Measurements from ENCODE around the gene SSX2IP. TPM values are rescaled to one million over a fixed set of nuclear protein-coding genes. Genes with fewer than 3 reads are reported as not detected.

The SSX2IP gene, protein sequence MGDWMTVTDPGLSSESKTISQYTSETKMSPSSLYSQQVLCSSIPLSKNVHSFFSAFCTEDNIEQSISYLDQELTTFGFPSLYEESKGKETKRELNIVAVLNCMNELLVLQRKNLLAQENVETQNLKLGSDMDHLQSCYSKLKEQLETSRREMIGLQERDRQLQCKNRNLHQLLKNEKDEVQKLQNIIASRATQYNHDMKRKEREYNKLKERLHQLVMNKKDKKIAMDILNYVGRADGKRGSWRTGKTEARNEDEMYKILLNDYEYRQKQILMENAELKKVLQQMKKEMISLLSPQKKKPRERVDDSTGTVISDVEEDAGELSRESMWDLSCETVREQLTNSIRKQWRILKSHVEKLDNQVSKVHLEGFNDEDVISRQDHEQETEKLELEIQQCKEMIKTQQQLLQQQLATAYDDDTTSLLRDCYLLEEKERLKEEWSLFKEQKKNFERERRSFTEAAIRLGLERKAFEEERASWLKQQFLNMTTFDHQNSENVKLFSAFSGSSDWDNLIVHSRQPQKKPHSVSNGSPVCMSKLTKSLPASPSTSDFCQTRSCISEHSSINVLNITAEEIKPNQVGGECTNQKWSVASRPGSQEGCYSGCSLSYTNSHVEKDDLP
- total RNA-seq = 10 to 100 TPM in 1 of 6 donors, 1 to 10 TPM in 5; 2.1 to 15.0 (median 5.4) TPM

DNA sequence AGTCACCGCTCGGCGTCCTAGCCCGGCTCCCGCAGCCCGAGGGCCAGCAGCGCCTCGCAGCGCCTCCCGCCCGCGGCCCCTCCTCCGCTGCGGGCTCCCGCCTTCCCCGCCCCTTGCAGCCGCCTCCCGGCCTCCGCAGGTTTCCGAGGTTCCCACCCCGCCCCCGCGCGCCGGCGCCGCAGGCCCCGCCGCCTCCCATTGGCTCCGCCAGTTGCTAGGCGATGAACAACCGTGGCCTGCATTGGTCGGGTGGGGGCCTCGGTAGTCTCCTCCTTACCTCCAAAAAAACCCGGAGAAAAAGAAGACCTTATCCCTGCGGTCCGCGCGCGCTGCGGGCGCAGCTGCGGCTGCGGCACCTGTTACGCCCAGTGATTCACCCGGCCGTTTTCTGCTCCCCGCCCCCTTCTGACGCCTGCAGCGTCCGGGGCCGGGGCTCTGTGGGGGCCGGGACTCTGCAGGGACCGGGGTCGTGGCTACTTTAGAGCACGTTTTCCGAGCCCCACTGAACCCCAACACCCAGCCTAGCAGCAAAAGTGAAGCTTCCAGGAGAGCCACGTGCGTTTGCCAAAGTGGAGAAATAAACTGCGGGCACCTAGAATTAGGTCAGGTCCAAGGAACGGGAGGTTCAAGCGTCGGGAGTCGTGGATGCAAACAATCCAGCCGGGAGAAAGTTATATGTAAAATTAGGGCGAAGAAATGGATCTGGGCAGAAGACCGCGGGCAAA lies at the start of gene SSX2IP:
SSX2IP (minus strand) TSS at position 65 of the 725 bp plus-strand sequence. CDS start 19,242 bp downstream, outside the sequence.
- Histone ChIP-seq H3K4me3 (peak within 1 kb of the TSS; percentile 83 to 94 (median 89)), H3K27me3 (no peaks in the 10 kb centered on the region), H3K36me3 (no peaks in the 10 kb centered on the region), H3K27ac (peak within 1 kb of the TSS; percentile 71 to 90 (median 80)), H3K9me3 (no peaks in the 10 kb centered on the region), H3K4me1 (peaks cover 0 to 22% (median 8%) of the 10 kb centered on the region in 4 donors)
- DNase-seq = peak; percentile 96 to 99
- WGBS, 2 donors = 0 to 1% methylated on average over 12 to 66 of the region's 68 CpGs
- peak; percentile 98 to 99 for ATAC-seq (ENCODE audit: low FRiP score in 2 of 2)
- TF ChIP-seq POLR2A (IDR thresholded peaks at IDR 0.05) (peak in 1 of 4 donors; percentile 54), POLR2AphosphoS5 (IDR thresholded peaks at IDR 0.05) (peak in 1 of 2 donors; percentile 61), CTCF (IDR thresholded peaks at IDR 0.05) (no peak), EP300 (IDR thresholded peaks at IDR 0.05) (no peak)

DNA sequence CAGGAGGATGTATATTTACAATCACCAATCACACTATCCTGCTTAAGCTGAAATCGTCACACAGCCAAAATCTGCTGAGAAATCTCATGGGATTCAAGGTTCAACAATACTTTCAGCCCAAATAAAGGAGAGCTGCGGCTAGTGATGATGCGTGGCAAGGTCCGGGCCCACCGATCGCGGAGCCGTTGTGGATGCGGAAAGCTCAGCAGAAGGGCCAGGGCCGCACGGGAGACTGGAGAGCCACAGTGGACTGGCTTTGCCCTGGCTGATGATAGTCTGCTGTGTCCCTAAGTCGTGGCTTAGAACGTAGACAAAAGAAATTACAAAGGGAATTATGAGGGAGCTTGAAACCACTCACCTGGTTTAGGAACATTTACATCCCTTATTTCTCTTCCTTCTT lies 48.0 kb upstream of the SSX2IP start:
- H3K9me3 ChIP-seq = no peaks in the 10 kb centered on the region
- ATAC-seq (ENCODE audit: low FRiP score in 2 of 2) (no peak), DNase-seq (peak in 1 of 2 donors; percentile 55)
- no peaks in the 10 kb centered on the region for H3K27me3 ChIP-seq
- no peak overlapping the region for H3K4me3 ChIP-seq
- no peaks in the 10 kb centered on the region for H3K36me3 ChIP-seq
- no peak overlapping the region for H3K27ac ChIP-seq
- no peaks in the 10 kb centered on the region for H3K4me1 ChIP-seq
- TF ChIP-seq EP300 (IDR thresholded peaks at IDR 0.05) (no peak), CTCF (IDR thresholded peaks at IDR 0.05) (no peak), POLR2A (IDR thresholded peaks at IDR 0.05) (no peak), POLR2AphosphoS5 (IDR thresholded peaks at IDR 0.05) (no peak)
- 96% methylated on average over 13 of the region's 13 CpGs for WGBS, 2 donors

DNA sequence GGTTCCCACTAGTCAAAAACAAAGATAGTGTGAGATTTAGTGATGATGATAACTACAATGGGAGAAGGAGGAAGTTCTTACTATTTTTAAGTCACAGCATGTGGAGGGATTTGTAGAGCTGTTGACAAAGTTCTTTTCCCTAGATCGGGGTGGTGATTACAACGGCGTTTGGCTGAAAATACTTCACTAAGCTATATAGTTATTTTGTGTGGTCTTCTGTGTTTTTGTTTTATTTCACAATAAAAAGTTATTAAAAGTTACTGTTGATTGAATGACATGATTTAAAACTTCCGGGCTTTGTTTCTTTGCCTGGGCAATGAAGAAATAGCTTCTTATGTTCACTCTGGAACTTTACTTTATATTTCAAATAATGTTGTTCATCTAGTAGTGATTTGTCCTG lies 47.3 kb upstream of the SSX2IP start:
- TF ChIP-seq POLR2A (IDR thresholded peaks at IDR 0.05) (no peak), CTCF (IDR thresholded peaks at IDR 0.05) (no peak), EP300 (IDR thresholded peaks at IDR 0.05) (no peak), POLR2AphosphoS5 (IDR thresholded peaks at IDR 0.05) (no peak)
- DNase-seq (no peak), ATAC-seq (ENCODE audit: low FRiP score in 2 of 2) (no peak)
- Histone ChIP-seq H3K36me3 (no peaks in the 10 kb centered on the region), H3K9me3 (no peaks in the 10 kb centered on the region), H3K4me3 (no peak overlapping the region), H3K27ac (no peak overlapping the region), H3K27me3 (no peaks in the 10 kb centered on the region), H3K4me1 (no peaks in the 10 kb centered on the region)
- 57 to 60% methylated on average over 4 of the region's 4 CpGs for WGBS, 2 donors

- TF ChIP-seq EP300 (IDR thresholded peaks at IDR 0.05) (no peak), CTCF (IDR thresholded peaks at IDR 0.05) (no peak), POLR2A (IDR thresholded peaks at IDR 0.05) (no peak), POLR2AphosphoS5 (IDR thresholded peaks at IDR 0.05) (no peak)
- H3K4me1 ChIP-seq = no peaks in the 10 kb centered on the region
- H3K9me3 ChIP-seq = no peaks in the 10 kb centered on the region
- no peaks in the 10 kb centered on the region for H3K36me3 ChIP-seq
- DNase-seq (no peak), ATAC-seq (ENCODE audit: low FRiP score in 2 of 2) (no peak)
- H3K4me3 ChIP-seq = no peak overlapping the region
- WGBS, 2 donors = 89 to 99% methylated on average over 3 of the region's 3 CpGs
- no peak overlapping the region for H3K27ac ChIP-seq
- no peaks in the 10 kb centered on the region for H3K27me3 ChIP-seq
Measured at GRCh38 chr1:84736944-84737343, 46.7 kb upstream of the SSX2IP start.

All from upper lobe of left lung (tissue), 6 donors.